IPS-NIHi7 (cell line): ENCODE results near the gene AMBP.

ENCODE experiments used
- DNase-seq: peaks from one replicate; pipeline ENCODE4 v3.0.0; 2012; ENCODE audit warnings: mixed read lengths; ENCODE audit errors: extremely low spot score

Gene AMBP

DNA sequence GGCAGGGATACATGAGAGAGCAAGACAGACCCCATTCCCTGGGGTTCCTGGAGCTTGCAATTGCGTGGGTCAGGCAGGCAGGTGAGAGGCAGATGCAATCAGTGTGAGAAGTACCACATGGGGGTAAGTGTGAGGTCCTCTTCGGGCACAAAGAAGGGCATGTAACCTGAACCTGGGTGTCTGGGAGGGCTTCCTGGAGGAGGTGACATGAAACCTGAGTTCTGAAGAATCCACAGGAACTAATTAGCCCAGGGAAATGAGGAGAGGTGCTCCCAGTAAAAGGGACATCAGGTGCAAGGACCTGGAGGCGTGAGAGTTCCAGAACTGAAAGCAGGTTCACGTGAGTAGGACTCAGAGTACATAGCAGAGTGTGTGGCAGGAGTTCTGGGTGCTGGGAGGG is 2.5 kb downstream of the AMBP start:
- DNase-seq = no peak

DNA sequence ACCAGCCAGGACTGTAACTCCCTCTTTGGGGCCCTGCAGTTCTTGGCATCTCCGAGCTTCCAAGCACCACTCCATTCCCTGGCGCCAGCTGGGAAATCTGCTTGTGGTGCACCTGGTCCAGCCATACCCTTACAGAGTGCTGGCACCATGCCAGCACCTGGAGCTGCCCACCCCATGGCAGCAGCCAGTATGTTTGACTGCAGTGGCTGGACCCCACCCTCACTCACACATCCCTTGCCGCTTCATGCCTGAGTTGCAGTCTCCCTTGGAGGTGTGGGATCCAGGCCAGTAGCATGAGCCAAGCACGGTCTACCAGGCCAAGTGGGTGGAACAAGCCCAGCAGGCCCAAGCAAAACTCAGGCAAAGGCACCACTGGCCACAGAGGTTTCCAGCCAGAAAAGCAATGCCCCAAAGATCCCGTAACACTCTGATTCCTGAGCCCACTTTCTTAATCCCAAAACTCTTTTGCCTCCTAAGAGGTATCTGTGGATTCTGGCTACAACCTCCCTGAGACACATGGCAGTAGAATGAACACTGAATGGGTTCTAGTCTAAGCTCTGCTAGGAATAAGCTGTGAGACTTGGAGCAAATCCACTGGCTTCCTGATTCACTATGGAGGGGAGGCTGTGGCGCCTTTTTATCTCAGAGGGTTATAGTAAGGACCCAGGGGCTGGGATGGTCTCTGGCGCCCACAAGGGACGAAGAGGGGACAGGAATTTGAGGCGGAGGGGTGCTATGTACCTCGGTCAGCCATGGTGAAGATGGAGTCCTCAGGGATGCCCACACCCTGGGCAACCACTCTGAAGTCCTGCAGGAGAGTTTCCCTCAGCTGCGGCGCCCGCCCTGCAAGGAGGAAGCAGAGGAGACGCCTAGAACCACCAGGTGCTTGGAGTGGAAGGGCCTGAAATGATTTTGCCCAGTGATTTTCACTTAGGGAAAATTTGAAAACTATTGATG is 5.6 kb downstream of the AMBP start:
- no peak for DNase-seq

DNA sequence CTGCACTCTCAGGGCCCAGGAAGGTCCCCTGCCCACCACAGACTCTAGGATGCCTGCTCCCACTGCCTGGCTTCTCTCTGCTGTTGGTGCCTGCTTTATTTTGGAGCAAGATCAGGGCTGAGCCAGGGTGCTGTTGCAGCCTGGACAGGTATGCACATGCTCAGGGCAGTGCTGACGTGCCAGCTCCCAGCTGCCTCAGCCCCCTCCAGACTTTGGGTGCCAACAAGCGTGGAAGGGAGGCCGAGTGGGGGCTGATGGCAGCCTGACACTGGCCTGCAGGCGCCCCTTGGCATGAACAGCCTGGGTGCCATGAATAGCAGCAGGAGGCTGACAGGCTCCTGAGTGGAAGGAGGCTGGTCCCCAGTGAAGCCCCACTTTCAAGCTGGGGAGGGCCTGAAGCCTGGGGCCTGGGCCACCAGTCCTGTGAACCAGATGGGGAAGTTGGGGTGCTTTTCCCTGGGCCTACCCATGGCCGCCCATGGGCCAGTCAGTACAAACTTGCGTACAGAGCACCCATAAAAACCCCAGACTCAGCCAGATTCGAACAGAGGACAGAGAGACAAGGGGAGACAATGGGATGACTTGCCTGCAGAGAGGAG is 6.8 kb downstream of the AMBP start:
- no peak for DNase-seq

DNA sequence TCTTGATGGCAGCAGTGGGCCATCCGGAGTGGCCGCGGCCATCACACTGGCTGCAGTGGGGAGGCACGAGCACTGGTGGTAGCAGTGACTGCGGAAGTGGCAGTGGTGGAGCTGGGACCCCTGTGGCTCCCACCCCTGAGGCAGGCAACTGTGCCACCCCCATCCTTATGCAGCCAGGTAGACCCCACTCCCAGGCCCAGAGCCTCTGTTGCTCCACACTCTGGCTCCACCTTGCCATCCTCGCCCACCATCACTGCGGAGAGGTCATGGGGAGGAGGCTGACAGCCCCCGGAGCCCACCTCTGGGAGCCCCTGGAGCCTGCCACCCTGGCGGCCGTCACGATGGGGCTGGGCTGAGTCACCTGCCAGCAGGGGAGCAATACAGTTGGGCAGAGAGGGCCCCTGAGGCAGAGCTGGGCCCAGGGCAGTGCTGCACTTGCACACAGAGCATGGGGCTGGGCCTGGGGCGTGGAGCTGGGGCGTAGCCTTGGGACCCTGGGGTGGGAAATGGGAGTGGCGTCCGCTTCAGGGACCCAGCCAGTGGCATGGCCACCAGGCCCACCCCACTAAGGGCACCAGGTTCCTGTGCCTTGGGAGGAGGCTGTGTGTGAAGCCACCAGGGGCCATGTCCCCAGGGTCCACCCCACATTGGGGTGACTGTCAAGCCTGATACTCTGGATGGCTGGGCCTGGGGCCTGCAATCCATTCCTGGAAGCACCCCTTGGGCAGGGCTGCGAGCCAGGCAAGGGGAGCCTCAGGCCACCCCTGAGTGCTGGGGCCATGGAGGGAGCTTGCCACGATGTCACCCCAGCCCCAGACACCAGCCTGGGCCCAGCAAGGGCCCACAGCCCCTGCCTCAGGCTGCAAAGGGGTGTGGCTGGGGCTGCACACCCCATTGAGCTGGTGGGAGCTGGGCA is 7.7 kb downstream of the AMBP start:
- DNase-seq = no peak

DNA sequence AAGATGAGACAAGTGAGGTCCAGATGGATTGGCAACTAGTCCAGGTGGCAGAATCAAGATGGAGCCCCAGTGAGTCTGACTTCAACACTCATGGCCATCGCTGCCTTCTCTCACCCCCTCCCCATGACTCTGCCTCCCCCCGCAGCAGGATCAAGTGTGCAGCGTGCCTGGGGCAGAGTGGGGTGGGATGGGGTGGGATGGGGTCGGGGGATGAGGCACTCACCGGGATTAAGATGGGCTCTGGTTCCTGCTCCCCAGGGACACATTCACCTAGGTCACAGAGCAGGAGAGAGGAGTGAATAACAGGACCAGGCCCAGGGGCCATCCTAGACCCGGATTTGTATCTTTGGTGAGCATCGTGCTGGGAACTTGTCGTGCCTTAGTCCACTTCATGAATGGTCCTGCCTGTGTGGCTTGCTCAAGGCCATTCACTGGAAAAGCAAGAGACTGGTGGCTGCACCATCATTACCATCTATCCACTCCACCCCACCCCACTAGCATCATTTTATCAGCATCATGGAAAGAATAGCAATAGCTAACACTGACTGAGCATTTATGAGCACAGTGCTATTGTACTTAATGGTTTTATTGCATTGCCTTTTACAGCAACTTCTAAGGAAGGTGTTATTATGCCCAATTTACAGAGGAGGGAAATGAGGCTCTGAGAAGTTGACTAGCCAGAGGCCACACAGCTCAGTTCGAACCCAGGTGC is 8.5 kb downstream of the AMBP start:
- no peak for DNase-seq

DNA sequence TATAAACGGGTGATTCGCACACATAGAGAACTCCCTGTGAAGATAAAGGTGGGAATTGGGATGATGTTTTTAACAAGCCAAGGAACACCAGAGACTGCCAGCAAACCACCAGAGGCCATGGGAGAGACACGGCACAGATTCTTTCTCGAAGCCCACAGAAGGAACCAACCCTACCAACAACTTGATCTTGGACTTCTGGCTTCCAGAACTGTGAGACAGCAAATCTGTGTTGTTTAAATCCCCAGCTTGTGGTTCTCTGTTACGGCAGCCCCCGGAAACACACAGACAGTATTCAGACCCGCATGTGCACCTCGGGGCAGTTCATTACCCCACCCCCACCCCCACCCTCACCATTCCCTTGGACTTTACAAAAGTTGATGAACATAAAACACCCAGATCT is 12.8 kb downstream of the AMBP start:
- no peak for DNase-seq

DNA sequence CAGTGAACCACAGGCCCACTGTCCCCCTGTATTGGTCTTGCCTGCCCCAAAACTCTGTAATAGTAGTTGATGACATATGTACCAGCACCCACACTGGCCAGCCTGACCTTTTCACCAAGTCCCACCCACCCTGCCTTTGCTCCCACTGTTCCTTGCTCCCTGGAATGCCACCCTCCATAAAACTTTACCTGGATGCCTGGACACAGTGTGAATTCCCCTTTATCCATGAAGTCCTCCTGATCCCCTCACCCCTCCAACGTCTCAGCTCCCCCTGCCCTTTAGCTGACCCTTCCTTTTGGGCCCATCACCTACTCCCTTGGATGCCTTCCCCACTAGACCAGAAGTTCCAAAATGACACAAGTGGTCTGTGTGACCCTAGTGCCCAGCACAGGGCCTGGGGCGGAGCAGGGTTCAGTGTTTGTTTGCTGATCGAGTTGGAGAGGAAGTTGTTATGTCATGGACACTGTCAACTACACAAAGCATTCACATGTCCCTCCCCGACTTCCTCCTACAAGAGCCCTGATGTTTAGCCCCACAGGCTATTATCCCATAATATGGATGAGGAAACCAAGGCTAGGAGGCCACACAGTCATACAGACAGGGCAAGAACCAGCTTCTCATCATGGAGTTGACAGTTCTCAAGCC is 16.1 kb downstream of the AMBP start:
- no peak for DNase-seq

DNA sequence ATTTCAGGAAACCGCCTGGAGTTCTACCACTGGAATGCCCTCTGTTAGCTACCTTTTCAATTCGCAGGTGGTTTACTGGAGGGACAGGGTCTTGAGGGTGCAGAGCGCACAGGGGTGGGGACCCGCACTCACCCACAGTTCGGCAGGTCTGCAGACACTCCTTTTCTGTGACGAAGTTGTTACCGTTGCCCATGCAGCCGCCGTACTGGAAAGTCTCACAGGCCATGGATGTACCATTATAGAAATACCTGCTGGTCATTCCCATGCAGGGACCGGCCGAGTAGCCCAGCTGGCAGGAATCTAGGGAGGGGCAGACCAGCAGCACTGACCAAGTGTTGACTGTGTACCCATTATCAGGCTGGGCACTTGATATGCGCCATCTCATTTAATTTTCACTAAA is 16.8 kb downstream of the AMBP start:
- DNase-seq = no peak

DNA sequence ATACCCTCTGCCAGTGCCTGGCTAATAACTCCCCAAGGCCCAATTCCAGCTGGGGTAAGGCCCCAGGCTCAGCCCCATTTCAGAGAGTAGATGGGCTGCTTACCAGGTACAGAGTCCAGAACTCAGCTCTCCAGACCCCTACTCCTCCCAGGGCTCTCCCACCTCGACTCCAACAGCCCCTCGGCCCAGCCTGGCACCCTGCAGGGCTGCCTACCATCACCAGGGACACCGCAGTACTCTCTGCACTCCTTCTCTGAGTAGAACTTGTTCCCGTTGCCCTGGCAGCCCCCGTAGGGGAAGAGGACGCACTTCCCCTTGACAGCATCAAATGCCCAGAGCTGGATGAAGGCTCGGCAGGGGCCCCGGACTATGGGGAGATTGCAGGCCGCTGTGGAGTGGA is 17.4 kb downstream of the AMBP start:
- no peak for DNase-seq

DNA sequence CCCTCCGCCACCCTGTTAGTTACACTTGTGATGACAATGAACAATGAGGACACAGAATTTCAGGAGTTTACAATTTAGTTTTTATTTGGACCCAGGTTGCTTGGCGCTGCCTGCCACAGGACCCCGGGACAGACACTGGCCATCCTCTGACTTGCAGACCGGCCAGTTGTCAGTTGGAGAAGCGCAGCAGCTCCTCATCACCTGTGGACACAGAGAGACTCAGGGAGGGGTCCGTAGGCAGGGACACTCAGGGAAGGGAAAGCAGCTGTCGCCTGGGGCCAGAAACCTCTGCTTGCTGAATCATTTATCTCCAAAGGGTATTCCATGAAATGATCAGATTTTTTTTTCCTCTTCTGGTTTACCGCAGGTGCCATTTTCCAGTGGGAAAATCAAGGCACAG is 18.0 kb downstream of the AMBP start:
- DNase-seq = no peak

DNA sequence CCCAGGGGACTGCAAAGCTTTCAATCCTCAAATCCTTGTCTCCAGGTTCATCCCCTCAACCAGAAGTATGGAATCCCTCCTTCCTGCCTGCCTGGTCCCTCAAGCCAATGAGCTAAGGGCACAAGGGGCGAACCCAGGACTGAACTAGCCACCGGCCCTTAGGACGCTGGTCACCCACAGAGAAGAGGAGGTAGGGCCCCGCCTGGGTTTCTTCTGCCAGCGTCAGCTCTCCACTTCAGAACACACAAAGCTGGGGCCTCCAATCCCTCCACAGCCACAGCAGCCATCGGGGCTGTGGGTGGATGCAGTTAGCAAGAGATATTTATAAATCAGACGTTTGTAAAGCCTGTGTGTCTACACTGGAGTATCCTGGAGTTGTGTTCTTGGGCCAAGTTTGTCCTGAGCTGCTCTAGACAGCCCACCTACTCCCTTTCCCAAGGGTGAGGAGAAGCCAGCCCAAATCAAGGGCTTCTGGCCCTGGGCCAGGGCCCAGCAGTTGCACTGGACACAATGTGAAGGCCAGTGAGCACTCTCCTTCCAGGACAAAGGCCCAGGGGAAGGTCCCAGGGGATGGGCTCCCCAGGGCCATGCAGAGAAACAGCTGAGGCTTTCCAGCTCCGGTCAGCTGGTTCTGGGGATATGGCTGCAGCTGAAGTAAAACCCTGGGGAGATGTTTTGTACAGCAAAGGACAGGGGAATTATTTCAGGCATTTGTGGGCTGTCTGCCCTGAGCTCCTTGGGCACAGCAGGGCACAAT is 18.9 kb downstream of the AMBP start:
- no peak for DNase-seq

DNA sequence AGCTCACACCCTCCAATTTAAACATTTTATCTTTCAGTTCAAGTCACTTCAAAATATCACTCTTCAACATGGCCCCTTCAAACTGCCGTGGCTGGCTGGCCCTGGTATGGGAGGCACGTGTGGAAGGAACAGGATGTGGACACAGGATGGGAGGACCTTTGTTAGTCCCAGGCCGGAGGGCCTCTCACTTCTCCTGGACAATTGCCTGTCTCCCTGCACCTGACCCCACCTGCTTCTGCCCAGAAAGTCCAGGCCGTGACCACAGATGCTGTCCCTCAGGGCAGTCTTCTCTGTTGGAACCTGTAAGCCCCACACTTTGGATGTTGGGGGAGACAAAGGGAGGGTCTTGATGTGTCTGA is 19.4 kb downstream of the AMBP start:
- DNase-seq = no peak

DNA sequence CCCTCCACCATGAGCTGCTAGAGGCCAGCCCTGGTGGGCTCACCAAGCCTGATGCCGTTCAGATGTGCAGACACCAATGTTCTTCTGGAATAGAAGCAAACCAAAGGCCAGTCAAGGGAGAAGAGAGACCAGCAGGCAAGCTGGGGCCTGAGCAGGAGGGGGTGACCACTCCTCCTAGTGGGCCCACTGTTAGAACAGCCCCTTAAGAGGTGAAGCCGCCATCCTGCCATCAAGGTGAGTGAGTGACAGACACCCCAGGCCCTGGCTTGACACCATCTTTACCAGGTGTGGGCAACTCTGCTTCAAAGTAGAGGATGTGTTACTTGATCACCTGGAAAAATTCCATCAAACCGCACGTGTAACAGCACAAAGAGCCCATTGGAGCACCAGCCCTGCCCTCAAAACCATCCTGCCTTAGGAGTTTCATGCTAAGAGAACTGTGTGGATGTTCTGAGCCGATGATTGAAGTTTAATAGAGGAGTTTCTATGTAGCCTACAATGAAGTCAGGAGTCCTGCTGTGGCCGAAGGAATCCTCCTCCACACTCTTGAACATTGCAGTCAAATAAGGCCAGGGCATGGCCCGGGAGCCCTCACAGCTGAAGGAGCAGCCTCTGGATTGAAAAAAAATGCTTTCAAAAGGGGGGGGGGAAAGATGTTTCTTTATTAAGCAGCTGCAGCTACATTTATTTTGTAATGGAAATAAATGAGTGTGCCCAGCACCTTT is 20.8 kb downstream of the AMBP start:
- DNase-seq = no peak

DNA sequence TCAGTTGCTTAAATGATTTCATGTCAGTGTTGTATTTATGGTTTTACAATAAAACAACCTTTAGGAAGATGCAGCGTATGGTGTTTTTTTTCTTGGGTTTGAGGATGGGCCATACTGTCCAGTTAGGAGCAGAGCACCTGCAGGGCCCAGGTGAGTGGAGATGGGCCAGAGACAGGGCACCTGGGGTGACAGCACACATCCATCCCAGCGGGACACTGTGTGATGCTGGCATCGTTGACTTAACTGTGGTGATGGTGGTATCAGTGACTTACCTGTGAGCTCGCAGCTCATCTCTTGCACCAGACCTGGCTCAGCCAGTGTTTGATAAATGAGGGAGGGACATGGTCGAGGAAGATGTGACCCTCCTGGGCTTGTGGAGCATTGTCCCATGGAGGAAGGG is 21.6 kb downstream of the AMBP start:
- DNase-seq = no peak

DNA sequence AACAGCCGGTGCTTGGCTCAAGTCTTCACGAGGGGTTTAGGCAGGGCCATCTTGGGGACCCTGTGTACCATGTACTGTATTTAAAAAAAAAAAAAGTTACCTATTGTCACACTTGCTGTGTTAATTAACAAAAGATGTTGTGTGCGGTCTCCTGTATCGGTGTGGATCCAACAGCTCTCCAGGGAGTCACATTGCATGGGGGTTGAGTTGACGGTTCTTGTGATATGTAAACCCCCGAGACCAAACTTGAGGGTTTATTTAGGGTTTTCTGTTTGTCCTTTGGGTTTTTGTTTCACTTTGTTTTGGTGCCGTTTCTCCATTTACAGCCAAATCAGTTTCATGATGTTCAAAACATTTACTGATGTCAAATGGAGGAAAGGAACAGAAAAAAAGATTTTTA is 22.2 kb downstream of the AMBP start:
- no peak for DNase-seq

DNA sequence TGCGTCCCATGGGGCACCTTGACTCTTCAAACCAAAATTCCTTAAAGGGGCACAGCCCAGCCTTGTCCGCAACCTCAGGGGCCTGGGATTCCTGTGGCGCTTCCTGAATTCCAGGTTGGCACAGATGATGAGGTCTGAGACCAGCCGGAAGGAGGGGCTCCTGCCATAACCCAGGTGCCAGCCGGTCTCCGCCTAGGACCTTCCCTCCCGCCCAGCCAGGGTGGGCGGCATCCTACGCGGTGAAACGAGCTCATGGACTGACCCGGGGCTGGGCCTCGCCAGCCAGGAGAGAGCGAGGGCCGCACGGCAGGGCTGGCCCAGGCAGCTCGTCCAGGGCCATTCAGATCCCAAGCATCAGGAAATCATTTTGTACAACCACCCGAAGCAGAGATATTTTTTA is 23.0 kb downstream of the AMBP start:
- no peak for DNase-seq

DNA sequence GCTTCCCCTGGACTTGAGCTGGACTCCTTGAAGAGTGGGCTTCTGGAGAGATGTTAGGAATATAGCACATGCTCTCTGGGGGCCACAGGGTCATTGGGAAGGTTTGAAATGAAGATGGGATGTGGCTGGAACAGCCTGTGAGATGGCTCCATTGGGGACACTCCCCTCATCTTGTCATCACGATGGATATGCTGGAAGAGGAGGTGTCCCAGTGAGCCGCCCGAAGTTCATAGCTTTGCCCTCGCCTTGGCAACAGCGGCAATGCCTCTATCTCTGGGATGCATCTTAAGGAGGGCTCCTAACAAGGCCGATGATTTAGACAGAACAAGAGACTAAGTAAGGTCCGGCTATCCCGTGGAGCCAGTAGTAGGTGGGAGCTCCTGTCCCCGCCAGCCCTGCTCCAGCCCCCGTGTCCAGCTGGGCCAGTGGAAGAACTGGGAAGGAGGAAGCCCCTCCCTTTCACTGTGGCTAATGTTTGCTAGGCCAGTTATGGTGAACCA is 23.9 kb downstream of the AMBP start:
- no peak for DNase-seq

DNA sequence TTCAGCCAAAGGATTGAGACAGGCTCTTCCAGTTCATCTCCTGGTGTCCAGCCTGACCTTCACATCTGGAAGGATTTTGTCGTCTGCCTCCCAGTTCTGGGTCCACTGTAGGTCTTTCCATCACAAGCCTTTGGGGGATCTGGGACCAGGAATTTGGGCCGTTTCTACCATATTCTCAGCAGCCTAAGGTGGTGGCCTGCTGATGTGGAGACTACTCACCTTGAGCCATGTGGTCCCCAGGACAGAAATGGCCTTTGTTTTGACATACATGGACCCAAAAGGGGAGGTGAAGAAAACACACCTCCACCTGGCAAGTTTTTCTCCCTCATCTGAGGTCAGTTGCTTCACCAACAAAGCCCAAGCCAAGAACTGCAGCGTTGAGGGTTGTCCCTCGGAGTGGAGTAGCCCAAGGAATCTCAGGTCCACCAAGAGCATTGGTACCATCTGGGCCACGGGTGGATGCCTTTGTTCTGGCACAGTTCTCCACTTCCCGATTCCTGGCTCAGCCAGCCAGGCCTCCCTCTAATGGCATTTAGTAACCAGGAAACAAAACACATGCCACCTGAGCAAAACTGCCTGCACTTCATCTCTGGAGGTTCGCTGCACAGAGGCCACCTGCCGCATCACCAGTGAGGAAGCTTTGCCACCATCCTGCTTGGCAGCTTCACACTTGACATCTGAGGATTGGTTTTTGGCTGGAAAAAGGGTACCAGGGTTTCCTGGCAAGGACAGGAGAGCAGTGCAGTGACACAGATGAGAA is 24.7 kb downstream of the AMBP start:
- DNase-seq = no peak

DNA sequence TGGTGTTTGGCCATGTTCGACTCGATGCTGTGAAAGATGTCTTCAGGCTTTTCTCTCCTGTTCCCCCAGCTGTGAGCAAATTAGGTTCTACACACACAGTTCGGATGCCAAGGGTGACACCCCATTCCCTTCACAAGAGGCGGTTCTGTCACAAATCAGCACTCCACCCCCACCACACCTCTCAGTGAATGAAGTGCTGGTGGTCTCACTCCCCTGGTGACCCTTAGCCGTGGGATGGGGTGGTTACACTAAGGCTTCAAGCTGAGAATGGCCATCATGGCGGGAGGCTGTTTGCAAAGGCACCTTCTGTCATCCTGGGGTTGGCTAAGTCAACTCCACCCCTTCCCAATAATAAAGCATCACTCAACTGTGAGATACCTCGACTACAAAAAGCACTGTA is 26.4 kb downstream of the AMBP start:
- DNase-seq = no peak
